HEK293T (cell line): ENCODE results near the gene SPEG.

Source experiments
- ARNT ChIP-seq: fragments of 450-650 bp; IDR thresholded peaks from 2 replicates; pipeline ENCODE4 v1.6.1; 2017; ENCODE audit warnings: mild to moderate bottlenecking
- BHLHE40 ChIP-seq: fragments of 450-650 bp; IDR thresholded peaks from 2 replicates; pipeline ENCODE4 v1.6.1; 2016; ENCODE audit warnings: mild to moderate bottlenecking, moderate library complexity, borderline replicate concordance
- CTBP1 ChIP-seq: fragments of 450-650 bp; IDR thresholded peaks from 2 replicates; pipeline ENCODE4 v1.6.1; 2016; ENCODE audit warnings: borderline replicate concordance
- ELF4 ChIP-seq: fragments of 450-650 bp; IDR thresholded peaks from 2 replicates; pipeline ENCODE4 v1.6.1; 2017; ENCODE audit warnings: antibody characterized with exemption
- FOXA1 ChIP-seq: fragments of 450-650 bp; IDR thresholded peaks from 2 replicates; pipeline ENCODE4 v1.6.1; 2016; ENCODE audit warnings: mild to moderate bottlenecking
- FOXK2 ChIP-seq: fragments of 450-650 bp; IDR thresholded peaks from 2 replicates; pipeline ENCODE4 v1.6.1; 2016; ENCODE audit warnings: mild to moderate bottlenecking
- FOXM1 ChIP-seq: fragments of 450-650 bp; IDR thresholded peaks from 2 replicates; pipeline ENCODE4 v1.6.1; 2017; ENCODE audit warnings: mild to moderate bottlenecking, borderline replicate concordance
- HDGF ChIP-seq: fragments of 450-650 bp; IDR thresholded peaks from 2 replicates; pipeline ENCODE4 v1.6.1; 2017; ENCODE audit warnings: antibody characterized with exemption, borderline replicate concordance
- L3MBTL2 ChIP-seq: fragments of 450-650 bp; conservative IDR thresholded peaks from 2 replicates; pipeline ENCODE4 v1.6.1; 2016; ENCODE audit warnings: mild to moderate bottlenecking
- LEF1 ChIP-seq: fragments of 450-650 bp; IDR thresholded peaks from 2 replicates; pipeline ENCODE4 v1.6.1; 2017; ENCODE audit warnings: mild to moderate bottlenecking, borderline replicate concordance
- SP1 ChIP-seq: fragments of 450-650 bp; IDR thresholded peaks from 2 replicates; pipeline ENCODE4 v1.6.1; 2017
- SUZ12 ChIP-seq: fragments of 450-650 bp; IDR thresholded peaks from 2 replicates; pipeline ENCODE4 v1.6.1; 2016; ENCODE audit warnings: mild to moderate bottlenecking
- ZNF384 ChIP-seq: fragments of 450-650 bp; IDR thresholded peaks from 2 replicates; pipeline ENCODE4 v1.6.1; 2016

- TF ChIP-seq FOXA1 (no peak), FOXK2 (no peak), L3MBTL2 (no peak), SP1 (no peak), HDGF (no peak), ZNF384 (no peak), CTBP1 (no peak), FOXM1 (no peak), ARNT (no peak), LEF1 (no peak), BHLHE40 (no peak), ELF4 (no peak), SUZ12 (no peak)
Measured at GRCh38 chr2:219433666-219434467, 776 bp upstream of the SPEG start.
